GM20431 (cell line): ENCODE measurements around the gene MYBBP1A.

Experiments
- in situ Hi-C: fragments of 300-500 bp; cut with MseI, MboI; formaldehyde crosslinking; loops from one replicate; pipeline ENCODE4 v1.15.0; 2020; ENCODE audit warnings: low sequenced_read_pairs; ENCODE audit not compliant: unreplicated experiment

MYBBP1A gene

DNA sequence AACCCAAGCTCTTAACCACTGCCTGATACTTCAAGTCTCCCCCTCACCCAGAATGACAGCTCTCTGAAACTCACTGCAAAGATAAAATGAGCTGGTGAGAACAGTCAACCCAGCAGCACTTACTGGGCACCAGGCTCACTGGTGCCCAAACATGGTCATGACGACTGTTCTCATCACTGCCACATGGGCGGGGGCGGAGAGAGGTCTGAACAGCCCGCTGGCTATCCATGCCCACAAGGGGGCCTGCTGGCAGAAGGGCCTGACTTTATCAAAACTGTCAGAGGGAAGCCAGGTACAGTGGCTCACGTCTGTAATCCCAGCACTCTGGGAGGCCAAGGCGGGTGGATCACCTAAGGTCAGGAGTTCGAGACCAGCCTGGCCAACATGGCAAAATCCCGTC is 4.0 kb downstream of the MYBBP1A start:
- in situ Hi-C loops = no loop called here

DNA sequence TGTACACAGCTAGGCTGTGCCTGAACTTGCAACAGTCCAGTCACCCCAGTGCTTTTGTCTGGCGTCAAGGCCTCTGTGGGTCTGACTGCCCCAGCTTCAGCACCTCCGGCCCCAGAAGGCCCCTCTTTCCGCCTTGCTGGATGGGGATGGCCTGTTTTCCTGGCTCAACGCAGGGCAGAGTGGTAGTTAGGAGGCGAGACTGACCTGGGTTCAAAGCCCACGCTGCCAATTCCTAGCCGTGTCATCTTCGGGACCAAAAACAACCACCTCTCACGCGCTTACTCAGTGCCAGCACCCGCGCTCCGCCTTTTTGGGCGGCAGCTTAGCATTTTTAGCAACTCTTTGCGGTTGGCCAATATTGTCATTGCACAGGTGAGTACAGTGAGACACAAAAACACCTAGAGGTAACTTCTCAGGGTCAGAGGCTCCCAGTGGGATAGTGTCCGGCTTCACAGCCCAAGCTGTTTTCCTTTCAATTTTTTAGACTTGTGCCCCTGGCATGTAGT is 4.6 kb downstream of the MYBBP1A start:
- in situ Hi-C loops = no loop called here

DNA sequence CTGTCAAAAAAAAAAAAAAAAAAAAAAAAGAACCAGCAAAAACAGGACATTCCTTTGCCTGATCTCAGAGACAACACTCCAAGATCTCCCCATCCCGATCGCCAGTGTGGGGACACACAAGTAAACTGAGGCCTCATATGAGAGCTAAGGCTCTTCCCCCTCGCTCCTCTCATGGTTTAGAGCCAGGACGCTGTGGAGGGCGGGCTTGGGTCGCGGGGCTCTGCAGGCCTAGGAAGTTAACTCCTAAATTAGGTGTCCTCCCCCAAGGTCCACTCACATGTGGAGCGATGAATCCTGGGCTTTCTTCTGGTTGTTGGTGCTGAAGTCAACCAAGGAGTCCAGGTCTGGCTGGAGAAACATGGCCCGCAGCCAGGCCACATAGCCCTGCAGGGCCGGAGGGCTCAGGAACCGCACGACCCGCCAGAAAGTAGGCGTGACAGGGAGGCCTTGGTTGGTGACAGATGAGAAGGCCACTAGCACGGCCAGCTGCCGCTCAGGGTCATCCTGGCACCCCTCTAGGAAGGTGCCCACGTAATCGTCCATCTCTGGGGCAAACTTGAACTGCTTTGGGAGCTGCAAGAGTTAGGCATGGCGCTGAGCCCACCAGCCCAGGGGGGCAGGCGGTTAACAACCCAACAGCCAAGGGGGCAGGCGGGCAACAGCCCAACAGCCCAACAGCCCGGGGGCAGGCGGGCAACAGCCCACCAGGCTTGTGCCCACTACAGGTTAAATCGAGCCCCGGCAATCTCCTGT is 5.2 kb downstream of the MYBBP1A start:
- in situ Hi-C loops = no loop called here

DNA sequence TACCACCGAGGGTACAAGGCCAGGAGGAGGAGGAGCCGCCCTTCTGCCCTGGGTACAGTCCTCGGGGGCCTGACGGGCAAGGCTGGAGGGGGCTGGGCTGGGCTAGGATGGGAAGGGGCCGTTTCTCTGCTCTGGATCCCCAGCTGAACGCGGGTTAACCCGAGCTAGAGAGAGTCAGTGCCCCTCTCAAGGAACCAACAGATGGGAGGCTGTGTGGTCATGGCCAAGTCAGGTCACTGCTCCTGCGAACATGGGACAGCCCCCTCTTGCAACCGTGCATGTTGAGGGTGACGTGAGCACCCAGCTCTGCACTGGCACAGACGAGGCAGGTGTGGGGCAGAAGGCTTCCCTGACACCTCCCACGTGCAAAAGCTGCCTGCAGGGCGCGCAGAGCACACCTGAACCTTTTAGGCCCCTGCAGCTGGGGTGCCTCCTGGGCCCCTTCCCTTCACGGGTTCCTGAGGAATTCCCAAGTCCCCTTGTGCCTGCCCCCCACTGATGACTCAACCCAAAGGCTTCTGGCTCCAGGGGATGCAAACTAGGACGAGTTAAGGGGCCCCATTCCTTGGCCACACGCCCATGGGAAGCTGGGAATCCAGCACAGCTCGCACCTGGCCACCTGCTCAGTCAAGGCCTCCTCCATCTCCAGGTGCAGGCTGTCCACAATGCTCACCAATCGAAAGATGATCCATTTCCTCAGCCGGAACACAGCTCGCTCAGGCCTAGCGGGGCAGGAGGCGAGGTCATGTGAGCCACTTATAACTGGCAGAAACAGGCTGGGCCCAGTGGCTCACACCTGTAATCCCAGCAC is 6.3 kb downstream of the MYBBP1A start:
- in situ Hi-C loops = no loop called here

DNA sequence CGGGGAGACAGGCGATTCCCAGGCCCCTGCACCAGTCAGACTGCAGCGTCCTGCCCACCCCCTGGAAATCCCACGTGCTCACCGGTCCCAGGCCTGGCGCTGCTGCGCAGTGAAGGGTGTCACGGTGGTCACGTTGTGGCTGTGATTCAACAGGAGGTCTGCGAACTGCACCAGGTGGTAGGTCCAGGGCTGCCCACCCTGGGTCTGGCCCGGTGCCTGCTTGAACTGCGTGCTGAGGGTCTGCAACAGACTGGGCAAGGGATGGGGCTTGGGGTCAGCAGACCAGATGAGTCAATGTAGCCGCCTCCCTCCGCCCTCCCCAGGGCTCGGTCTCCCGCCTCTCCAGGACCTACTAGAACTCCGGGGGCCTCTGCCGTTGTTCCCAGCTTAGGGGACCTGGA is 7.1 kb downstream of the MYBBP1A start:
- in situ Hi-C loops = no loop called here

DNA sequence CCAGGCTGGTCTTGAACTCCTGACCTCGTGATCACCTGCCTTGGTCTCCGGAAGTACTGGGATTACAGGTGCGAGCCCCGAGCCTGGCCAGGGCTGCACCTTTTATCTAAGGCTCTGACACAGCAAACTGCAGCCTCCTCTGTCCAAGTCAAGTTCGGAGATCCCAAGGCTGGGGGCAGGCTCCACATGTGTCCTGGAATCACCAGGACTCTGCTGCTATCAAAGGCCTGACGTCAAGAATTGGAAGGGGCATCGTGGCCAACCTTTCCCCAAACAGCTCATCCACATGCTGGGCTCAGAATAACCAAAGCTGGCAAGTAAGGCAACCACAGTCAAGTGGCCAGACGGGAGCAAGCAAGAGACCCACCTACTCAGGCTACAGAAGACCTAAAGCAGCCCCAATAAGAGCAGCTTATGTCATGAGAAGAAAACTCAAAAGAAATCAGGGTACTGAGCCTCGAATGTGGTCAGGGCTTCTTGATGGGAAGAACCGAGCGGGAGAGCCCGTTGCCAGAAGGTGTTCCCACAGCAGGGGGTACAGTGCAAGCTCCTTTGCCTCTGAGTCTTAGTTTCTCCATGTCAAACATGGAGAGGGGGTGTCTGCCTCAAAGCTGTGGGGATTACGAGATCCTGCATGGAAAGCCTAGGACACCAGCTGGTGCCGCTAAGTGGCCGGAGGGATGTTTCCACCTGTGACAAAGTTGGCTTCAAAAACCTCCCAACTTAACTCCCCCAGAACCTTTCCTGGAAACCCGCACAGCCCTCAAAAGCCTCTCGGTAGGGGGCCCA is 7.9 kb downstream of the MYBBP1A start:
- in situ Hi-C loops = no loop called here

DNA sequence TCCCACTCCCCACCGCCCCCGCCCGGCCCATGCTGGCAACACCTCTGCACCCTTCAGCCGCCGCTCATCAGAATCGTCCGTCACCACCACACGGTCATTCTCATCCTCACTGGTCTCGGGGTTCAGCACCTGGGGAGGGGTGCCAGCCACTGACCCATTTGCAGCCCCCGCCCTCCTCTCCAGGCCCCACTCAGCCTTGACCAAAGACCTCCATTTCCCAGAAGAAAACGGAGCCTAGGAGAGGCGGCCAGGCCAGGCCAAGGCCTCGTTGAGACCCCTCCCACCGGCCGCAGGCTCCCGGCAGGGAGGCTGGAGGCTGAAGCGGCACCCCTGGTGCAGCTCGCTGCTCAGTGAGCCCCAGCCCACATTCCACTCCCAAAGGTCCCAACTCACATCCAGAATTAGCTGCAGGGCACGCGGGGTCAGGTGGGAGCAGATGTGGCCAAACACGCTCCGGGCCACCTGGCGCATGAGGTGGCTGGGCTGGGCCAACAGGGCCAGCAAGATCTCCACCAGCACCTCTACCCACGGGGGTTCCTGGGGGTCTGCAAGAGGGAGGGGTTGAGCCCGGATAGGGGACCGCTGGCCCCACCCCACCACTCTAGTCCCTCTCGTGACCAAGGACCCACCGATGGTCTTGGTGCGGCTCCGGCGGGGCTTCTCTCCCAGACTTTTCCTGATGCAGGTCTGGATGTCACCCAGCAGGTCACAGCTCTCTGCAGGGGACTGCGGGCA is 9.8 kb downstream of the MYBBP1A start:
- in situ Hi-C loops = no loop called here

DNA sequence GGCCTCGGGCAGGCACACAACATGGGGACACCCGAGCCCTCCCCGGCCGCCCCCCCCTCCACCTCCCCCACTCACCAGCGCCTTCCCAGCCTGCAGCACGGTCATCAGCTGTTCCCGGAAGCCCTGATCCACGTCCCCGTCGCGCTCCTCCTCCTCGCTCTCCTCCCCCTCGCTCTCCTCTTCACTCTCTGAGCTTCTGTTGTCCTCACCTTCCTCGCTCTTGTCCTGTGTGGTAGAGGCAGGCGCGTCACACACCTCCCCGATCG is 10.3 kb downstream of the MYBBP1A start:
- in situ Hi-C loops = no loop called here

DNA sequence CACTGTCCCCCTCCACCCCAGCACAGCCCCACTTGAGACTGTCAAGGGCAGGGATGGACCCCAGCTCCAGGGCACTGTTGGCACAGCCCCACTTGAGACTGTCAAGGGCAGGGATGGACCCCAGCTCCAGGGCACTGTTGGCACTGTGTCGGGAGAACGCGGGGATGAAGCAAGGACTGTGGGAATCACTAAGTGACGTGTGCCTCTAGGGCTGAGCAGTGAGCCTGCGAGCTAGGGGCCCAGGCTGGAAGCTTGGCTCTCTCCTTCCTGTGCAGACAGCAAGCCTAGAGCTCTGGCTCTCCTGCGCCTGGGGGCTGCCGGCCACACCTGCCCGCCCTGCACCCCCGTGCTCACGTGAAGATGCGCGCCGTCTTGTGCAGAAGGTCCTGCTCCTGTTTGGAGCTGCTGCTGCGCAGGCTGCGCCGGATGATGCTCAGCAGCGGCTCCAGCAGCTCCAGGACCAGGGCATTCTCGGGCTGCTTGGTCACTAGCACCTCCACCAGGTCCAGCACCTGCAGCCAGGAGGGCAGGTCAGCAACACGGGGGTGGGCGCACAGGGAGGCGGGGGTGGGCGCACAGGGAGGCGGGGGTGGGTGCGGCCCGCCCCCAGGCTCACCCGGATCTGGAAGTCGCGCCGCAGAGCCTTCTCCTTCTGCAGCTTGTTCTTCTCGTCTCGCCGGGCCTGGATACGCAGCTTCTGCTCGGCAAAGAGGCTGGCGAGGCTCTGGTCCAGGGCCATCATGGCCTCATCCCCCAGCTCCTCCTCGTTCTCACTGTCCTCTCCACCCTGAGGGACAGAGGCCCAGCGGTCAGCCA is 10.8 kb downstream of the MYBBP1A start:
- in situ Hi-C loops = no loop called here

DNA sequence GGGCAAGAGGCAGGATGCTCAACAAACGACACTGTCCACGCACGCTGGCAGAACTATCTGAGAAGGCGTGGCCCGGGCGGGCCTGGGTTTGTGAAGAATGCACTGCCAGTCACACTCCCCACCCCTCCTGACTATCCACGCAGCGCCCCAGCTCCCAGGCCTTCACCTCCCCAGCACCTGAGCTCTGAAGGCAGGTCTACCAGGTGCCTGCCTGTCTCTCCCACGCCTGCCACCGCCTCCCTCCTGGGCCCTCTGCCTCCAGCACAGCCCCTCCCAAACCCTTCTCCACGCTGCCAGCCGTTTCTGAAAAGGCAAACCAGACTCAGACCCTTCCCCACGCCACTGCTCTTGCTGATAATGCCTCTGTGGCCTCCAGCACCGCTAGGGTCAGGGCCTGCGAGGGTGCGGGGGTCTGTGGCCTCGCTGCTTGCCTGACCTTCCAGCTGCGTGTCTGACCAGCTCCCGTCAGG is 11.6 kb downstream of the MYBBP1A start:
- in situ Hi-C loops = no loop called here

DNA sequence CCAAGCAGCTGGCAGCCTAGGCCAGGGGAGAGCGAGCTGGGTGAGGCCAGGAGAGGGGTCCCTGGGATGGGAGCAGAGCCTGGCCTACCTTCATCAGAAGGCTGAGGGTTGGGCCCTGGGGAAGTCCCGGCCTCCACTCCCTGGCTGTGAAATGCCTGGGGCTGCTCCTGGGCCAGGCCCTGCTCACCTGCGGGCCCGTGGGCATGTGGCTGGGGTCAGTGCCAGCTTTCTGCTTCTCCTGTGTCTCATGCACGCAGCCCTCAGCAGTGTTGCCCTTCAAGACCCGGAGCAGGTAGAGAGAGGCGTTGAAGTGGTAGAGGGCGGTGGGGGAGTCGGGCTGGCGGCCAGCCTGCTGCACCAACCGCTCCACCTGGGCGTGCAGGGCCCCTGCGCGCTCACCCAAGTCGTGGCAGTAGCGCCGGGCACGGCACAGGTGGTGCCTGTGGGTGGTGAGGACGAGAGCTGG is 12.4 kb downstream of the MYBBP1A start:
- in situ Hi-C loops = no loop called here

DNA sequence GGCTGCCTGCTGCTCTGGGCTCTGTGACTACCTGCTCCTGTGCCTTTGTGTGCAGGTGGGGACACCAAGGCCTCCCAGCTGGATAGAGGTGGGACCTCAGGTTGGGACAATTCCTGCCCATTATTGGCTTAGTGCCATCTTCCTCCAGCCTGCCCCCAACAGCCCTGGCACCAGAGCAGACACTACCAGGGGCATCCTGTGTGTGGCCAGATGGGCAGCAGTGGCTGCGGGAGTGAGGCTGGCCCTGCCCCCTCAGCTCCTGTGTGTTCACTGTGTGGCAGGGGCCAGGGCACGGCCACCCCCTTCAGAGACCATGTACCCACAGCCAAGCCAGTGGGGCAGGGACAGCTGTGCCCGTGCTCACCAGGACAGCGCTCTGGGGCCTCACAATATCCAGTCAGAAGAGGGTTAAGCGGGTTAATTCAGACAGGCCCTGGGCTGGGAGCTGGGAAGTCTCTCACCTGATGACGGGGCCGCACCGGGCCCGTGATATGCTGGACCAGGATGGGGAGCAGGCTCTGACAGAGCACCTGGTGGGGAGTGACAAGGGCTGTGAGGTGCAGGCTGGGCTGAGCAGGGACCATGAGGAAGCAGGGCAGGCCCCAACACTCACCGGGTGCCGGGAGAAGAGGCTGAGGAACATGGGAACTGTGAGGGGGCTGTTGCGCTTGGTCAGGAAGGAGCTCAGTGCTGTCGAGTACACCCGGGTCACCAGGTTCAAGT is 13.0 kb downstream of the MYBBP1A start:
- in situ Hi-C loops = no loop called here

DNA sequence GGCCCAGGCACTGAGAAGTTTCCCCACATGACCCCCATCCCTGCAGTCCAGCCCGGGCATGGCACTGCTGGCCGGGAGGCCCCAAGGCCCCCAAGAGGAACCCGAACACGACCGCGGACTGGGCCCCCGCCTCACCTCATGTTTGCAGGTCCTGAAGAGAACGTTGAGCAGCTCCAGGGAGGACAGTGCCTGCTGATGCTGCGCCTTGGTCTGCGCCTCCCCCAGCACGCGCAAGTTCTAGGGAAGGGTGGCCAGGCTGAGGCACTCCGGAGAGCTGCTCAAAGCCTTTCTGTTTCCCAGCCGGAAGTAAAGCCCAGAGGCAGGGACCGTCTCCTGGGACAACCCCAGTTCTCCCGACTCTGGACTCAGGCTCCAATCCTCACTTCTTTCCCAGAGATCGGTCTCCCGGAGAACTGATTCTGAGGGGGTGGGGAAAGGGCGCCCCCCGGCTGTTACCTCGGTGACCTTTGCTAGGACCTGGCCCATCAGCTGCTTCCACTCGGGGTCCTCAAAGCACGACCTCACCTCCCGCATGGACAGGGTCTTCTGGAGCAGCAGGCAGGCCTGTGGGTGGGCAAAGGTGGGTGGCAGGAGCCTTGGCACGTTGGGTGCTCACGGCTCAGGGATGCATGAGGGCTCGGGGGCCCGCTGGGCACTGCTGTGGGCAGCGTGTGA is 13.7 kb downstream of the MYBBP1A start:
- in situ Hi-C loops = no loop called here

DNA sequence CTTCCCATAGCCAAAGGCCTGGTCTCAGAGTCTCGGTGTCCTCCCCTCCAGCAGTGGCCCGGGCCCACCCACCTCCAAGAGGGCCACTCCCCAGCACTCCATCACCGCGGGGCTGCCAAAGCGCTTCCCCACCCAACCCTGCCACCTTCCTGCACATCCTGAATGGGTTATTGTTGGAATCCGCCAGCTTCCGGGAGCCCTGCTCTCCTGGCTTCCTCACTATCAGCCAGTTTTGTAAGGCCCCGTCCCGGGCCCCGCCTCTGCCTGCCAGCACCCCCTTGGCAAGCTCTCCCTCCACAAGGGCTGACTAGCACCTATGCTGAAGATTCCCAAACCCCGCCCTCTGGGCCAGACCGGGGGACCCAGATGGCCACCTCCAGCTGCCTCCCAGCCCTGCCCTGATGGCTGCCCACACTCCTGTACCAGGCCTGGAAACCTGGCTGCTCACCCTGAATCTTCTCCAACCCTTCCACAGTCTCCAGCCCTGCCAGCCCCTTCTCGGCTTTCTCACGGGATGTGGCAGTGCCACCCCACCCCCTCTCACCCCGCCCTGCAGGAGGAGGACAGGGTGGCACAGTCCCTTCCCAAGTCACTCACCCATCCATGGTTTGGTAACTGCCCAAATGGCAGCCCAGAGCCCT is 14.4 kb downstream of the MYBBP1A start:
- in situ Hi-C loops = no loop called here

DNA sequence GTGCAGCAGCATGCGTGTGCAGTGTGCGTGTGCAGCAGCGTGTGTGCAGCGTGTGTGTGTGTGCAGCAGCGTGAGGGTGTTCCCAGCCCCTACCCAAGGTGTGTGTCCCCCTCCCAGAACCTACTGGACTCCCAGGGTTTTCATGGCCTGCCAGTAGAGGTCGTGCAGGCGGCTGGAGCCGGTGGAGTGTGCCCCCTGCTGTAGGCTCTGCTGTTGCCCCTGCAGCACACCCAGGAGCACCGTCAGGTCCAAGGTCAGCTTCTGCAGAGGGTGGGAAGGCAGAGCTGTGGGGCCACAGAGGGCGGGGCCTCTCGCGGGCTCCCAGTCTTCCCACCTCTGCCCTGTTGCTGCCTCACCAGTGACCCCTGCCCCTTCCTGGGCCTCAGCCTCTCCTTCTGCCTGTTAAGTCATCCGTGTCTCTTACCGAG is 14.9 kb downstream of the MYBBP1A start:
- in situ Hi-C loops = no loop called here

DNA sequence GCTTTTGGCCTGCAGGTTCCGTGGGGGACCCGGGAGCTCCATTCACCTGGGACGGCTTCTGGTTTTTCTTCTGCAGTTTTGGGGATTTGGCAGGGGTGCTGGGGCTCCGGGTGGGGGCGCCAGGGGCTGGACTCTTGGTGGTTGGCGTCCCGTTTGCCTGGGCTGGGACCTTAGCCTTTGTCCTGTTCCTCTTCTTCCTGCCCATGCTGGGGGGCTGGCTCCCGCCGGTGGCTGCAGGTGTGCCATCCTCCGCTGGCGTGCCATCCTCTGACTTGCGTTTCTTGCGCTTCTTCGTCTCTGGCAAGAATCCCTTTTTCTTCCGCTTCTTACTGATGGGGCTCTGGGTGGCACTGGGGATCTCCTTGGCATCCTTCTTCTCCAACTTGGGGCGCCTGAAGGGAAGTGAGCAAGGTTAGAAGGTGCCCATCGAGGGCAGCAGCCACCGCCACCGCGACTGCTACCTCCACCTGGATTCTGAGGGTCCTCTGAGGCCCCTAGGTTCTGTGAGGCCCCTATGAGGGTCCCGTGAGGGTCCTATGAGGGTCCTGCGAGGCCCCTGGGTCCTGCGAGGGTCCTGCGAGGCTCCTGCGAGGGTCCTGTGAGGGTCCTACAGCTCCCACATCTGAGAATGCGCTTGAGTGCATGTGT is 15.5 kb downstream of the MYBBP1A start:
- in situ Hi-C loops = no loop called here

DNA sequence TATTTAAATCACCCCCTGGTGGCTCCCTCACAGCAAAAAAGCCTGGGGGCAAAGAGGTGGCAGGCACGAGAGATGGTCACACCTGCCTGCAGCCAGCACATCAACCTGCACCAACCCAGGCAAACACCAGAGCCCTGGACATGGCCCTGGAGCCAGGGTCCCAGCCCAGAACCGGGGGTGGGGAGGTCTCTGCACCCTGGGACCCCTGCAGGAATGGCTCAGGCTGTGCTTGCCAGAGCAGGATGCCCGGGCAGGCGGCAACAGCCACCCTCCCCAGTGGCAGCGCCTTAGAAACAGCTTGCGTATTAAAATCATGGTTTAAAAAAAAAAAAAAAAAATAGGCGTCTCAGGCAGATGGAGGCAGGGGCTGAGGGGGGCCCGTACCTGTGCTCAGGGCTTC is 16.2 kb downstream of the MYBBP1A start:
- in situ Hi-C loops = no loop called here
